HCT116 (cell line): ENCODE data around the gene RYR3. TPM values are rescaled to one million over a fixed set of nuclear protein-coding genes. Genes with fewer than 3 reads are reported as not detected.

Experiments used
- ATAC-seq: fragments of 200-7000 bp; cut with Tn5 transposase; 2 replicates; pipeline ENCODE4 v1.9.1; 2020; ENCODE audit warnings: mild to moderate bottlenecking, moderate library complexity
- BruUV-seq: library from RNA; stranded (reverse); fragments of 400-500 nt; replicated peaks from 2 replicates; lab custom pipeline; 2021; lab: Mats Ljungman, UMichigan
- CTCF ChIA-PET: fragments of 300-600 bp; sonication (Branson Sonifier 250); formaldehyde crosslinking; loops from one replicate; lab custom pipeline; 2021; ENCODE audit warnings: antibody characterized with exemption; lab: Charles Lee
- POLR2A ChIA-PET: fragments of 300-600, 350-600 bp; sonication (Branson Sonifier 250); formaldehyde crosslinking; loops from one replicate; lab custom pipeline; 2021; ENCODE audit warnings: antibody characterized with exemption; lab: Charles Lee
- RAD21 ChIA-PET, 2 experiments: fragments of 300-600 bp; sonication (Branson Sonifier 250); formaldehyde crosslinking; loops; one replicate each; lab custom pipeline; 2023; ENCODE audit warnings: low total read pairs in 2 of 2; ENCODE audit not compliant: uncharacterized antibody in 2 of 2, unreplicated experiment in 2 of 2, low non-redundant PET in 1 of 2; lab: Charles Lee
- DNase-seq: peaks from one replicate; pipeline ENCODE4 v3.0.0-alpha.2; 2010; ENCODE audit warnings: low read depth, low spot score
- H2AFZ ChIP-seq: fragments of 200-600 bp; shearing (Covaris generic), sonication (generic); 2 replicates; pipeline ENCODE4 v1.6.1; 2017; ENCODE audit warnings: low read depth, mixed run types, mixed read lengths, antibody characterized with exemption, low read length; ENCODE audit not compliant: poor library complexity, severe bottlenecking
- H3K27ac ChIP-seq: 2 replicates; pipeline ENCODE4 v1.5.1; 2012; ENCODE audit warnings: low read depth, low read length
- H3K27me3 ChIP-seq: fragments of 200-600 bp; sonication (generic); 2 replicates; pipeline ENCODE4 v1.6.1; 2016; ENCODE audit warnings: mixed run types, low read length, mixed read lengths; ENCODE audit not compliant: insufficient read depth
- H3K36me3 ChIP-seq, 2 experiments: fragments of 200-500 bp in 1 of 2; fragments of 200-600 bp in 1 of 2; sonication (Bioruptor generic) in 1 of 2; sonication (generic) in 1 of 2; 2 replicates each; pipeline versions ENCODE4 v1.5.1 to v1.6.1; 2014 to 2016; ENCODE audit warnings: low read length in 2 of 2, inconsistent platforms in 1 of 2, mixed read lengths in 1 of 2, mixed run types in 1 of 2; ENCODE audit not compliant: insufficient read depth in 2 of 2, control insufficient read depth in 1 of 2
- H3K4me1 ChIP-seq, 2 experiments: fragments of 200-600 bp in 1 of 2; sonication (generic) in 1 of 2; 2 replicates each; pipeline versions ENCODE4 v1.5.1 to v1.6.1; 2012 to 2017; ENCODE audit warnings: low read length in 2 of 2, inconsistent platforms in 1 of 2, mild to moderate bottlenecking in 1 of 2, mixed read lengths in 1 of 2, mixed run types in 1 of 2, moderate library complexity in 1 of 2; ENCODE audit not compliant: insufficient read depth in 2 of 2, control insufficient read depth in 1 of 2
- H3K4me2 ChIP-seq: fragments of 200-600 bp; sonication (generic); 2 replicates; pipeline ENCODE4 v1.6.1; 2017; ENCODE audit warnings: mixed run types, low read length, mixed read lengths
- H3K4me3 ChIP-seq, 2 experiments: fragments of 200-600 bp in 1 of 2; sonication (generic) in 1 of 2; replicated peaks in 1 of 2; 2 replicates each; pipeline ENCODE4 v1.5.1; 2011 to 2016; ENCODE audit warnings: low read length in 2 of 2, control low read depth in 1 of 2, low read depth in 1 of 2, mild to moderate bottlenecking in 1 of 2, mixed read lengths in 1 of 2, mixed run types in 1 of 2
- H3K79me2 ChIP-seq: fragments of 200-600 bp; sonication (generic); 2 replicates; pipeline ENCODE4 v1.6.1; 2017; ENCODE audit warnings: mild to moderate bottlenecking, mixed run types, low read length, moderate library complexity, mixed read lengths; ENCODE audit not compliant: insufficient read depth
- H3K9ac ChIP-seq: fragments of 200-600 bp; sonication (generic); 2 replicates; pipeline ENCODE4 v1.6.1; 2016; ENCODE audit warnings: low read length, mixed read lengths
- H3K9me2 ChIP-seq: fragments of 200-600 bp; sonication (generic), shearing (Covaris generic); 2 replicates; pipeline ENCODE4 v1.6.1; 2017; ENCODE audit warnings: mixed run types, mild to moderate bottlenecking, moderate library complexity; ENCODE audit not compliant: insufficient read depth
- H3K9me3 ChIP-seq, 2 experiments: fragments of 200-500 bp in 1 of 2; fragments of 200-600 bp in 1 of 2; sonication (Bioruptor generic) in 1 of 2; sonication (generic) in 1 of 2; 2 replicates each; pipeline ENCODE4 v1.6.1; 2014 to 2017; ENCODE audit warnings: low read length in 2 of 2, mixed read lengths in 2 of 2, inconsistent platforms in 1 of 2, low read depth in 1 of 2, mild to moderate bottlenecking in 1 of 2, mixed run types in 1 of 2, moderate library complexity in 1 of 2; ENCODE audit not compliant: control insufficient read depth in 1 of 2, insufficient read depth in 1 of 2
- H4K20me1 ChIP-seq: fragments of 200-600 bp; sonication (generic), shearing (Covaris generic); 2 replicates; pipeline ENCODE4 v1.6.1; 2017; ENCODE audit warnings: mixed run types, mild to moderate bottlenecking, moderate library complexity; ENCODE audit not compliant: insufficient read depth
- EGR1 ChIP-seq: IDR thresholded peaks from 2 replicates; pipeline ENCODE4 v1.6.1; 2012; ENCODE audit warnings: low read depth
- ELF1 ChIP-seq: IDR thresholded peaks from 2 replicates; pipeline ENCODE4 v1.6.1; 2012; ENCODE audit warnings: low read depth, borderline replicate concordance
- EZH2 ChIP-seq: fragments of 200-600 bp; sonication (generic); IDR thresholded peaks from 2 replicates; pipeline ENCODE4 v1.6.1; 2017; ENCODE audit warnings: antibody characterized with exemption, mixed run types
- MAX ChIP-seq: IDR thresholded peaks from 2 replicates; pipeline ENCODE4 v1.6.1; 2012
- SIN3A ChIP-seq: IDR thresholded peaks from 2 replicates; pipeline ENCODE4 v1.6.1; 2012; ENCODE audit warnings: low read depth
- SRF ChIP-seq: IDR thresholded peaks from 2 replicates; pipeline ENCODE4 v1.6.1; 2012; ENCODE audit warnings: low read depth
- intact Hi-C: fragments of 100-400 bp; cut with micrococcal nuclease; formaldehyde crosslinking; loops from 2 replicates; pipeline ENCODE4 v1.10.0; 2022
- total RNA-seq: library from RNA; stranded (reverse); gene quantifications from one replicate; pipeline ENCODE4 v1.2.1, GENCODE V29; 2021; ENCODE audit not compliant: unreplicated experiment
- TF ChIP-seq, protein P1 (sequence below), 3 experiments: fragments of 200-600 bp in 1 of 3; sonication (generic) in 1 of 3; IDR thresholded peaks in 2 of 3; conservative IDR thresholded peaks in 1 of 3; 2 replicates each; pipeline ENCODE4 v1.5.1; 2012 to 2017; ENCODE audit warnings: low read depth in 2 of 3, low read length in 2 of 3, antibody characterized with exemption in 1 of 3, borderline replicate concordance in 1 of 3, control low read depth in 1 of 3, mild to moderate bottlenecking in 1 of 3, mixed read lengths in 1 of 3, mixed run types in 1 of 3, moderate library complexity in 1 of 3; ENCODE audit not compliant: insufficient read depth in 1 of 3

Gene RYR3
- total RNA-seq, 1 experiment from 2014 or later = not detected

DNA sequence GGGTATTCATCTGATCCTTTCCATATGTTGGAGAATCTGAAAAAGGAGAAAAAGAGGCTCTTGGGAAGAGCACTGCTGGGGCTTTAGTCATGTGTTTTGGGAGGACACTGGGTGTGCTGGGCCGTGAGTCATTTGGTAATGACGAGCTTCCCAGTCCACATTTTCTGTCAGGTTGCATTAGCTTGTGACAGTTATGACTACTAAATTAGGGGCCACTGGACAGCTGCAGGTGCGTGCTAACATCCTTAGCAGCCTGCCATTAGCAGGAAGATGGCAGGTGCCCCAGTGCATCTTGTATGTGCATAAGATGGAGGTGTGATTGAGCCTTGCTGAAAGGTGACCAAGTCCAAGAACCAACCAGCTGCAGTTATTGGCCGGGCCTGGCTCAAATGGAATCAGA, 242.4 kb downstream of the RYR3 start (continued):
- TF ChIP-seq, protein P1, sequence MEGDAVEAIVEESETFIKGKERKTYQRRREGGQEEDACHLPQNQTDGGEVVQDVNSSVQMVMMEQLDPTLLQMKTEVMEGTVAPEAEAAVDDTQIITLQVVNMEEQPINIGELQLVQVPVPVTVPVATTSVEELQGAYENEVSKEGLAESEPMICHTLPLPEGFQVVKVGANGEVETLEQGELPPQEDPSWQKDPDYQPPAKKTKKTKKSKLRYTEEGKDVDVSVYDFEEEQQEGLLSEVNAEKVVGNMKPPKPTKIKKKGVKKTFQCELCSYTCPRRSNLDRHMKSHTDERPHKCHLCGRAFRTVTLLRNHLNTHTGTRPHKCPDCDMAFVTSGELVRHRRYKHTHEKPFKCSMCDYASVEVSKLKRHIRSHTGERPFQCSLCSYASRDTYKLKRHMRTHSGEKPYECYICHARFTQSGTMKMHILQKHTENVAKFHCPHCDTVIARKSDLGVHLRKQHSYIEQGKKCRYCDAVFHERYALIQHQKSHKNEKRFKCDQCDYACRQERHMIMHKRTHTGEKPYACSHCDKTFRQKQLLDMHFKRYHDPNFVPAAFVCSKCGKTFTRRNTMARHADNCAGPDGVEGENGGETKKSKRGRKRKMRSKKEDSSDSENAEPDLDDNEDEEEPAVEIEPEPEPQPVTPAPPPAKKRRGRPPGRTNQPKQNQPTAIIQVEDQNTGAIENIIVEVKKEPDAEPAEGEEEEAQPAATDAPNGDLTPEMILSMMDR (IDR thresholded peaks at IDR 0.05 in 2 of 3, conservative IDR thresholded peaks at IDR 0.05 in 1 of 3; ENCODE audit: borderline replicate concordance in 1 of 3, insufficient read depth in 1 of 3, low read depth in 2 of 3, low read length in 2 of 3) = no peak
- no peak for TF ChIP-seq EGR1
- no peak for TF ChIP-seq EZH2

GRCh38 chr15:33559207-33559890, 248.6 kb downstream of the RYR3 start:
- POLR2A ChIA-PET = no interaction called here
- no peak overlapping the region for H2AFZ ChIP-seq
- H3K4me3 ChIP-seq = no peak overlapping the region
- no peak overlapping the region for H3K9ac ChIP-seq
- no peak for TF ChIP-seq ELF1
- TF ChIP-seq, all 23 proteins: peak for 0
- peaks cover 59% of the 10 kb centered on the region for H3K27me3 ChIP-seq
- ATAC-seq (no peak), DNase-seq (no peak)
- CTCF ChIA-PET = no interaction called here
- no peaks in the 10 kb centered on the region for H3K79me2 ChIP-seq
- no peak overlapping the region for H3K4me2 ChIP-seq
- no TSS peak for BruUV-seq
- no peaks in the 10 kb centered on the region for H3K36me3 ChIP-seq
- intact Hi-C loops = no loop called here
- H4K20me1 ChIP-seq = no peaks in the 10 kb centered on the region
- H3K27ac ChIP-seq = no peak overlapping the region
- no peaks in the 10 kb centered on the region for H3K9me2 ChIP-seq
- H3K9me3 ChIP-seq = no peaks in the 10 kb centered on the region
- RAD21 ChIA-PET = no interaction called here
- H3K4me1 ChIP-seq = no peaks in the 10 kb centered on the region

- TF ChIP-seq SIN3A (no peak), SRF (no peak), MAX (no peak), ELF1 (no peak)
- POLR2A ChIA-PET = no interaction called here
- Histone ChIP-seq H2AFZ (no peak overlapping the region), H3K9me3 (no peaks in the 10 kb centered on the region), H3K27me3 (peaks cover 63% of the 10 kb centered on the region), H3K79me2 (no peaks in the 10 kb centered on the region), H3K9me2 (no peaks in the 10 kb centered on the region), H3K4me2 (no peak overlapping the region), H3K4me1 (no peaks in the 10 kb centered on the region), H3K9ac (no peak overlapping the region), H3K27ac (no peak overlapping the region), H3K4me3 (no peak overlapping the region), H3K36me3 (no peaks in the 10 kb centered on the region), H4K20me1 (no peaks in the 10 kb centered on the region)
- no peak for ATAC-seq
- DNase-seq = no peak
- CTCF ChIA-PET = no interaction called here
- RAD21 ChIA-PET = no interaction called here
- no TSS peak for BruUV-seq
- intact Hi-C loops = no loop called here
These were observed 250.6 kb downstream of the RYR3 start for GRCh38 chr15:33561407-33561806.
